CD8-positive, alpha-beta memory T cell (primary cell): ENCODE results near the gene ENOX1. TPM values are rescaled to one million over a fixed set of nuclear protein-coding genes. Genes with fewer than 3 reads are reported as not detected.

Source experiments
- CTCF ChIA-PET: fragments of 350-600 bp; sonication (Branson Sonifier 250); formaldehyde crosslinking; loops from one replicate; lab custom pipeline; 2021; ENCODE audit warnings: antibody characterized with exemption; lab: Charles Lee
- POLR2A ChIA-PET: fragments of 350-600 bp; sonication (Branson Sonifier 250); formaldehyde crosslinking; loops from one replicate; lab custom pipeline; 2021; ENCODE audit warnings: antibody characterized with exemption; lab: Charles Lee
- DNase-seq, 5 donors: peaks; one replicate each; pipeline versions ENCODE4 v3.0.0 to v3.0.0-alpha.2; 2020 to 2022; ENCODE audit warnings: mixed read lengths in 1 of 5
- H3K27ac ChIP-seq: one replicate; pipeline ENCODE4 v1.7.0; 2013; ENCODE audit warnings: low read depth, mild to moderate bottlenecking, low read length, moderate library complexity
- H3K27me3 ChIP-seq: 2 replicates; pipeline ENCODE4 v1.7.0; 2013; ENCODE audit warnings: low read length, mild to moderate bottlenecking; ENCODE audit not compliant: insufficient read depth, poor library complexity, severe bottlenecking
- H3K36me3 ChIP-seq: 2 replicates; pipeline ENCODE4 v1.7.0; 2013; ENCODE audit warnings: mild to moderate bottlenecking, low read length, moderate library complexity; ENCODE audit not compliant: insufficient read depth
- H3K4me1 ChIP-seq: 2 replicates; pipeline ENCODE4 v1.7.0; 2013; ENCODE audit warnings: mild to moderate bottlenecking, low read length, moderate library complexity; ENCODE audit not compliant: insufficient read depth
- H3K4me3 ChIP-seq: 2 replicates; pipeline ENCODE4 v1.7.0; 2013; ENCODE audit warnings: mild to moderate bottlenecking, low read length
- H3K9me3 ChIP-seq: 2 replicates; pipeline ENCODE4 v1.7.0; 2013; ENCODE audit warnings: mild to moderate bottlenecking, low read length
- H3K27ac Mint-ChIP-seq, 8 donors: one replicate each; pipeline ENCODE4 v1.8.0; 2020 to 2021; ENCODE audit warnings: mixed read lengths in 8 of 8, mild to moderate bottlenecking in 6 of 8, inconsistent platforms in 3 of 8, moderate library complexity in 3 of 8
- H3K27me3 Mint-ChIP-seq, 2 donors: one replicate each; pipeline ENCODE4 v1.8.0; 2020 to 2021; ENCODE audit warnings: mixed read lengths in 2 of 2, mild to moderate bottlenecking in 1 of 2, moderate library complexity in 1 of 2
- H3K36me3 Mint-ChIP-seq, 3 donors: one replicate each; pipeline ENCODE4 v1.8.0; 2020 to 2021; ENCODE audit warnings: mixed read lengths in 3 of 3, inconsistent platforms in 1 of 3, mild to moderate bottlenecking in 1 of 3
- H3K4me1 Mint-ChIP-seq, 3 donors: one replicate each; pipeline ENCODE4 v1.8.0; 2020 to 2021; ENCODE audit warnings: mixed read lengths in 3 of 3, inconsistent platforms in 1 of 3, mild to moderate bottlenecking in 1 of 3
- H3K4me3 Mint-ChIP-seq, 7 donors: one replicate each; pipeline ENCODE4 v1.8.0; 2020 to 2021; ENCODE audit warnings: mixed read lengths in 7 of 7, mild to moderate bottlenecking in 6 of 7, moderate library complexity in 4 of 7, inconsistent platforms in 2 of 7
- H3K9me3 Mint-ChIP-seq, 5 donors: one replicate each; pipeline ENCODE4 v1.8.0; 2020 to 2022; ENCODE audit warnings: mixed read lengths in 5 of 5, mild to moderate bottlenecking in 3 of 5, moderate library complexity in 2 of 5, inconsistent platforms in 1 of 5
- polyA plus RNA-seq: library from polyadenylated mRNA; unstranded; fragments of 300-500 nt; fragmentation: Illumina TruSeq; gene quantifications from one replicate; pipeline ENCODE4 v1.2.3, GENCODE V29; 2021
- total RNA-seq, 2 experiments: library from RNA; stranded (reverse); gene quantifications; one replicate each; pipeline ENCODE4 v1.2.3, GENCODE V29; 2021

Gene ENOX1
- total and polyA plus RNA-seq, 3 experiments from 2014 or later: 0.18 to 0.29 TPM; not detected in 1

DNA sequence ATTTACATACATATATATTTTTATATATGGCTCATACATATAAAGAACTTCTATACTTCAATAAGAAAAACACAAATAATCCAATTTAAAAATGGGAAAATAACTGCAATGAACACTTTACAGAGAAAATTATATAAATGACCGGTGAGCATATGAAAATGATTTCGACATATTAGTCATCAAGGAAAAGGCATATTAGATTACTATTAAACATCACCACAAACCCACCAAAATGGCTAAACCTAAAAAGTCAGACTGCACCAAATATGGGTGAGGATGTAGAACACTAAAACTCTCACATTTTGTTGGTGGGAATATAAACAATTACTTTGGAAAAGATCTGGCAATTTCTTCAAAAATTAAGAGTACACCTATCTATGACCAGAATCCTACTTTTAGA lies 316.2 kb downstream of the ENOX1 start:
- Histone ChIP-seq H3K27ac (no peak overlapping the region), H3K4me3 (no peak overlapping the region), H3K4me1 (no peaks in the 10 kb centered on the region), H3K9me3 (no peaks in the 10 kb centered on the region), H3K27me3 (no peaks in the 10 kb centered on the region), H3K36me3 (no peaks in the 10 kb centered on the region)
- Mint-ChIP-seq H3K9me3 (no peaks in the 10 kb centered on the region), H3K36me3 (no peaks in the 10 kb centered on the region), H3K4me1 (no peaks in the 10 kb centered on the region), H3K27ac (no peak overlapping the region), H3K27me3 (peaks cover 3 to 14% of the 10 kb centered on the region in 2 donors), H3K4me3 (no peak overlapping the region)
- DNase-seq: no peak
- ChIA-PET POLR2A (no interaction called here), CTCF (no interaction called here)

DNA sequence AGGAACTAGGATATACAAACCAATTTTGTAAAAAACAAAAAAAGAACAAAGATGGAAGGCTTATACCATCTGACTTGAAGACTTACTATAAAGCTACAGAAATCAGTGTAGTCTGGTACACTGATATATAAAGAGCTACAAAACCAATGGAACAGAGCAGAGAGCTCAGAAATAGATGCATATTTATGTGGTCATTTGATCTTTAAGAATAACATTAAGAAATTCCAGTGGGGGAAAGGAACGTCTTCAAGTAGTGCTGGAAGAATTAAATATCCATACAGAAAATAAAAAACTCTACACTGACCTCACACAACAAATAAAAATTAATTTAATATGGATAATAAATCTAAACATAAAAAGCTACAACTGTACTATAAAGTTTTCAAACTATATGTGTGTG lies 317.0 kb downstream of the ENOX1 start:
- DNase-seq: no peak
- Histone ChIP-seq H3K27me3 (no peaks in the 10 kb centered on the region), H3K36me3 (no peaks in the 10 kb centered on the region), H3K27ac (no peak overlapping the region), H3K4me3 (no peak overlapping the region), H3K4me1 (no peaks in the 10 kb centered on the region), H3K9me3 (no peaks in the 10 kb centered on the region)
- no peak overlapping the region for H3K4me3 Mint-ChIP-seq
- H3K27ac Mint-ChIP-seq: no peak overlapping the region
- peaks cover 3 to 14% of the 10 kb centered on the region in 2 donors for H3K27me3 Mint-ChIP-seq
- no peaks in the 10 kb centered on the region for H3K4me1 Mint-ChIP-seq
- no peaks in the 10 kb centered on the region for H3K9me3 Mint-ChIP-seq
- ChIA-PET POLR2A (no interaction called here), CTCF (no interaction called here)
- no peaks in the 10 kb centered on the region for H3K36me3 Mint-ChIP-seq

DNA sequence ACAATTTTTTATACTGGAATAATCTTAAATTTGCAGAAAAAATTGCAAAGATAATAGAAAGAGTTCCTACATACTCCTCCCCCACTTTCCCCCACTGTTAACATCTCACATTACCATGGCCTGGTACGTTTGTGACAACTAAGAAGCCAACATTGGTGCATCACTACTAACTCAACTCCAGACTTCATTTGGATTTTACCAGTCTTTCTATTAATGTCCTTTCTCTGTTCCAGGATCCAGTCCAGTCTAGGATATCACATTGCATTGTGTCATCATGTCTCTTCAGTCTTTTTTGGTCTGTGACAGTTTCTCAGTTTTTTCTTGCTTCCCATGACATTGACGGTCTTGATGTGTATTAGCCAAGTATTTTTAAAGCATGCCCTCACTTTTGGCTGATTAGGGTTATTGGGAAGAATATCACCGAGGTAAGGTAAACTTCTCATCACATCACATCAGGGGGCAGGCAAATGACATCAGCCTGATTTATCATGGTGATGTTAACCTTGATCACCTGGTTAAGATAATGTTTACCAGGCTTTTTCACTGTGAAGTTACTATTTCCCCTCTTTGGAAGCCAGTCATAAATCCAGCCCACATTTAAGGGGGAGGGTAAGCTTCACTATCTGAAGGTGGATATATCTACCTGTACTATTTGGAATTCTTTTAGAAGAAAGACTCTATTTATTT lies 322.1 kb downstream of the ENOX1 start:
- Mint-ChIP-seq H3K9me3 (no peaks in the 10 kb centered on the region), H3K27me3 (peaks cover 0 to 4% of the 10 kb centered on the region in 2 donors), H3K4me3 (no peak overlapping the region), H3K4me1 (no peaks in the 10 kb centered on the region), H3K36me3 (no peaks in the 10 kb centered on the region), H3K27ac (peak overlapping the region in 1 of 8 donors; percentile 5)
- Histone ChIP-seq H3K36me3 (no peaks in the 10 kb centered on the region), H3K27me3 (no peaks in the 10 kb centered on the region), H3K27ac (no peak overlapping the region), H3K4me3 (no peak overlapping the region), H3K4me1 (no peaks in the 10 kb centered on the region), H3K9me3 (no peaks in the 10 kb centered on the region)
- POLR2A ChIA-PET: no interaction called here
- no peak for DNase-seq
- CTCF ChIA-PET: no interaction called here

DNA sequence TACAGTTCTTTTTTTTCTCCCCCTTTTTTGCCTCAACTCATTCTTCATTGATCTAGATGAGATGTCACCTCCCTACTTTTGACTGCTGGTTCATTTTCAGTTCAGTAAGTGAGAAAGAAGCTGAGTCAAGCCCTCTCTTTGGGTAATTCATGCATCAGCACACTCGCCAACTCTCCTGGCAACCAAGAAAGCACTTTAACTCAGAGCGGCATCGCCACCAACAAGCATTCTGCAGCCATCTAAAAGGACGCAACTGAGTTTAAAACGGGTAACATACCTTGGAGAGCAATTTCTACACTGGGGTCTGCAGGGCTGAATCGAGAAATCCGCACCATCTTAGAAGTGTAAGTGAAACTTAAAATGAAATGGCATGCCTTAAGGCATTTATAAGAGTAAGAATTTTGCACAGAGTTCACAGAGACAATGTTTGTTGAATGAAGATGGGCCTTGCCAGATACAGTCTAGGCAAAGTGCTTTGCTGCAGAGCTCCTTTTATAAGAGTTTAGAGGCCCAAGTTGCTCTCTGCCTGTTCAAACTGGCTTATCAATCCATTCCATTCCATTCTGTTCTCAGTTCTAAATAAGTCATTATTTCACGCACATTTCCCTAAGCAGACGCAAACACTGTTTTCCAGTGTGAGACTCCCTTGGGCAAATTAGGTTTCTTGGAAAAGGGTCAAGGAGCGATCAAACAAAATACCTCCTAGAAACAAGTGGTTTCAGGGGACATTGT lies 338.0 kb downstream of the ENOX1 start:
- H3K36me3 ChIP-seq: no peaks in the 10 kb centered on the region
- Mint-ChIP-seq H3K36me3 (no peaks in the 10 kb centered on the region), H3K9me3 (no peaks in the 10 kb centered on the region), H3K4me1 (no peaks in the 10 kb centered on the region), H3K27ac (peak overlapping the region in 1 of 8 donors; percentile 8), H3K4me3 (no peak overlapping the region), H3K27me3 (peaks cover 3 to 10% of the 10 kb centered on the region in 2 donors)
- H3K9me3 ChIP-seq: no peaks in the 10 kb centered on the region
- POLR2A ChIA-PET: no interaction called here
- no peak for DNase-seq
- H3K27me3 ChIP-seq: no peaks in the 10 kb centered on the region
- CTCF ChIA-PET: no interaction called here
- no peak overlapping the region for H3K4me3 ChIP-seq
- H3K27ac ChIP-seq: no peak overlapping the region
- H3K4me1 ChIP-seq: no peaks in the 10 kb centered on the region

DNA sequence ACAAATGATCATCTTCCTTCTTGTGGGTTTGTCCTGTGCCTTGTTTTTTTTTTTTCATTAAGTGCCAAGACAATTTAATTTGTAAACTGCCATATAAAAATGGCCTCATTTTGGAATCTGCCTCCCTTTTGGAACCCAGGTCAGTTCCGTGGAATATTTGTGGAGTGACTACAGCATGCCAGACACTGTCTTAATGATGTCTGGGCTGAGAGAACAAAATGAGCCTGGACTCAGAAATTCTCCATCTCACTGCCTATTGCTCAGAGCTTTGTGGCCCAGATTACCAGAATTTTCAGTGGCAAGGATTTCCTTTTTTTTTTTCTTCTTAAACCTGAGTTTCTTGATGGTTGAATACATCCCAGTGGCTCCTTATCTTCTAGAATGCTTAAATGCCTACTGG lies 340.6 kb downstream of the ENOX1 start:
- ChIA-PET POLR2A (no interaction called here), CTCF (no interaction called here)
- Histone ChIP-seq H3K4me1 (no peaks in the 10 kb centered on the region), H3K27ac (no peak overlapping the region), H3K9me3 (no peaks in the 10 kb centered on the region), H3K27me3 (no peaks in the 10 kb centered on the region), H3K4me3 (no peak overlapping the region), H3K36me3 (no peaks in the 10 kb centered on the region)
- Mint-ChIP-seq H3K27ac (no peak overlapping the region), H3K4me3 (no peak overlapping the region), H3K9me3 (no peaks in the 10 kb centered on the region), H3K4me1 (no peaks in the 10 kb centered on the region), H3K27me3 (peaks cover 4 to 16% of the 10 kb centered on the region in 2 donors), H3K36me3 (no peaks in the 10 kb centered on the region)
- no peak for DNase-seq

DNA sequence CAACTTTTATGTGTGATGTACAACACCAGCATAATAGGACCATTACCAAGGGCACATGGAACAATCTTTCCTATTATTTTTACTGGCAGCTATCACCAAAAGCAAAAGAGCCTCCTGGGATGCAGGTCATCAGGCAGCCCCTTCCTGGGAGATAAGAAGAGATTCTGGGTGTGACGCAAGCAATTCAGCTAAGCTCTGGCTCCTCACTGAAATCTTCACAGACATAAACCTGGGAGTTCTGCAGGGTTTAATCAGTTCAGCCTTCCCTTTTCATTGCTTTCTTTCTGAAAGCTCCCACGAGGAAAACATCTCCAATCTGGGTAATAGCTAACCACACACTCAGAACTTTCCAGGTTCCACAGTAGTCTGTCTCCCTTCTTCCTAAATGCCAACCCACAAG lies 341.1 kb downstream of the ENOX1 start:
- Histone ChIP-seq H3K36me3 (no peaks in the 10 kb centered on the region), H3K4me1 (no peaks in the 10 kb centered on the region), H3K27me3 (no peaks in the 10 kb centered on the region), H3K27ac (no peak overlapping the region), H3K4me3 (no peak overlapping the region), H3K9me3 (no peaks in the 10 kb centered on the region)
- Mint-ChIP-seq H3K27me3 (peaks cover 4 to 16% of the 10 kb centered on the region in 2 donors), H3K9me3 (no peaks in the 10 kb centered on the region), H3K4me3 (no peak overlapping the region), H3K36me3 (no peaks in the 10 kb centered on the region), H3K27ac (no peak overlapping the region), H3K4me1 (no peaks in the 10 kb centered on the region)
- CTCF ChIA-PET: no interaction called here
- POLR2A ChIA-PET: no interaction called here
- no peak for DNase-seq

DNA sequence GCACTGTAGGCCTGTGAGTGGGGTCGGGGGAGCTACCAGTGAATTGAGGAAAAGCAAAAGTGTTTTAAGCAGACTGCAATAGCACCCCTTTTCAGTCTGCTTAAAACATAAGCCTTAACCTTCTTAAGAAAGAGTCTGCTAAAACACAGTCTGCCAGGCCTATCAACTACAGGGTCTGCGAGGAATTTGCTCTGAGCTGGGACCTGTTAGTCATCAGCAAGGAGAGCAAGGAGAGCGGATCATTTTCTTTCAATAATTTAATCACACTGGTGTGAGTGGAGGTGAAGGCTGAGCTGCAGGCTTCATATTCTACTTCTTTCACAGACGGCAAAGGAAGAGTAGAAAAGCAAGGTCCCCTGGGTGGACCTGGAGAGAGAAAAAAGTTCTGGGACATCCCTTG lies 342.7 kb downstream of the ENOX1 start:
- Histone ChIP-seq H3K27ac (no peak overlapping the region), H3K36me3 (no peaks in the 10 kb centered on the region), H3K4me3 (no peak overlapping the region), H3K27me3 (no peaks in the 10 kb centered on the region), H3K9me3 (no peaks in the 10 kb centered on the region), H3K4me1 (no peaks in the 10 kb centered on the region)
- no peaks in the 10 kb centered on the region for H3K36me3 Mint-ChIP-seq
- no peak for DNase-seq
- H3K9me3 Mint-ChIP-seq: no peaks in the 10 kb centered on the region
- no peaks in the 10 kb centered on the region for H3K4me1 Mint-ChIP-seq
- CTCF ChIA-PET: no interaction called here
- peaks cover 4 to 16% of the 10 kb centered on the region in 2 donors for H3K27me3 Mint-ChIP-seq
- H3K4me3 Mint-ChIP-seq: no peak overlapping the region
- POLR2A ChIA-PET: no interaction called here
- H3K27ac Mint-ChIP-seq: peak overlapping the region in 1 of 8 donors; percentile 8

DNA sequence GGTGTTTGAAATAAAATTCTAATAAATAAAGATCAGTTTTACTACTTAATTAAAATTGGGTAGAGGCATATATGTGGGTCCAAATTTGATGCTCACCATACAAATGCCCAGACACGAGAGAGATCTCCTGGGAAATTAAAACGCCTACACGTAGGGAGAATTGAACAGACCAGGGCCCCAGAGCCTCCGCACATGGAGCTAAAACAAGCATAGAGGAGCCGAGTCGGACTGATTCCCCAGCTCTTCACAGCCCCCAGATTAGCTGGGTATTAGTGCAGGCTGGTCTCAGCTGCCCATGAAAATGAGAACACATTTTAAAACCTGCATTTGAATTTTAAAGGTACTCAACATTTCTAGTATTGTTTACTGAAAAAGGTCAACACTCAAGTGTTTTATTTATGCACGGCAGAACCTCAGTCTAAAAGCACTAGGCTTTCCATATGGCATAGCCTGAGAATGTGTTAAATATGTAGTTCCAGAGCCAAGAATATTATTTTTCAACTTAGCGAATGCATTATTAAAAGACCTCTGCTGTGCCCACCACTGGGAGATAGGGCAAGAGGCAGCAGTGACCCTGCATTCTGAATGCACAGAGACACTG lies 344.8 kb downstream of the ENOX1 start:
- Histone ChIP-seq H3K36me3 (no peaks in the 10 kb centered on the region), H3K27me3 (no peaks in the 10 kb centered on the region), H3K4me3 (no peak overlapping the region), H3K4me1 (no peaks in the 10 kb centered on the region), H3K27ac (no peak overlapping the region), H3K9me3 (no peaks in the 10 kb centered on the region)
- Mint-ChIP-seq H3K27ac (no peak overlapping the region), H3K4me3 (no peak overlapping the region), H3K36me3 (no peaks in the 10 kb centered on the region), H3K27me3 (peaks cover 4 to 16% of the 10 kb centered on the region in 2 donors), H3K4me1 (no peaks in the 10 kb centered on the region), H3K9me3 (no peaks in the 10 kb centered on the region)
- ChIA-PET CTCF (no interaction called here), POLR2A (no interaction called here)
- DNase-seq: no peak
